GM13976 (cell line): ENCODE results near the gene VWA5B1.

ENCODE experiments used
- DNase-seq: peaks from one replicate; pipeline ENCODE4 v3.0.0; 2012; ENCODE audit warnings: low spot score
- in situ Hi-C: fragments of 300-500 bp; cut with MboI; formaldehyde crosslinking; loops from one replicate; pipeline ENCODE4 v1.12.0; 2022; ENCODE audit warnings: low sequenced_read_pairs, mixed read lengths, inconsistent platforms; ENCODE audit not compliant: unreplicated experiment
- TF ChIP-seq, protein P1 (sequence below): IDR thresholded peaks from 2 replicates; pipeline ENCODE4 v1.5.1; 2012; ENCODE audit warnings: borderline replicate concordance, mild to moderate bottlenecking; ENCODE audit not compliant: insufficient read depth; ENCODE audit errors: extremely low read depth, missing control alignments, control extremely low read depth

Gene VWA5B1

GRCh38 chr1:20319456-20320220, 29.0 kb downstream of the VWA5B1 start:
- no peak for DNase-seq
- in situ Hi-C loops = no loop called here
- TF ChIP-seq, protein P1, sequence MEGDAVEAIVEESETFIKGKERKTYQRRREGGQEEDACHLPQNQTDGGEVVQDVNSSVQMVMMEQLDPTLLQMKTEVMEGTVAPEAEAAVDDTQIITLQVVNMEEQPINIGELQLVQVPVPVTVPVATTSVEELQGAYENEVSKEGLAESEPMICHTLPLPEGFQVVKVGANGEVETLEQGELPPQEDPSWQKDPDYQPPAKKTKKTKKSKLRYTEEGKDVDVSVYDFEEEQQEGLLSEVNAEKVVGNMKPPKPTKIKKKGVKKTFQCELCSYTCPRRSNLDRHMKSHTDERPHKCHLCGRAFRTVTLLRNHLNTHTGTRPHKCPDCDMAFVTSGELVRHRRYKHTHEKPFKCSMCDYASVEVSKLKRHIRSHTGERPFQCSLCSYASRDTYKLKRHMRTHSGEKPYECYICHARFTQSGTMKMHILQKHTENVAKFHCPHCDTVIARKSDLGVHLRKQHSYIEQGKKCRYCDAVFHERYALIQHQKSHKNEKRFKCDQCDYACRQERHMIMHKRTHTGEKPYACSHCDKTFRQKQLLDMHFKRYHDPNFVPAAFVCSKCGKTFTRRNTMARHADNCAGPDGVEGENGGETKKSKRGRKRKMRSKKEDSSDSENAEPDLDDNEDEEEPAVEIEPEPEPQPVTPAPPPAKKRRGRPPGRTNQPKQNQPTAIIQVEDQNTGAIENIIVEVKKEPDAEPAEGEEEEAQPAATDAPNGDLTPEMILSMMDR = no peak

GRCh38 chr1:20320704-20321103, 30.0 kb downstream of the VWA5B1 start:
- in situ Hi-C loops = no loop called here
- DNase-seq = no peak
- TF ChIP-seq, protein P1 = no peak

DNA sequence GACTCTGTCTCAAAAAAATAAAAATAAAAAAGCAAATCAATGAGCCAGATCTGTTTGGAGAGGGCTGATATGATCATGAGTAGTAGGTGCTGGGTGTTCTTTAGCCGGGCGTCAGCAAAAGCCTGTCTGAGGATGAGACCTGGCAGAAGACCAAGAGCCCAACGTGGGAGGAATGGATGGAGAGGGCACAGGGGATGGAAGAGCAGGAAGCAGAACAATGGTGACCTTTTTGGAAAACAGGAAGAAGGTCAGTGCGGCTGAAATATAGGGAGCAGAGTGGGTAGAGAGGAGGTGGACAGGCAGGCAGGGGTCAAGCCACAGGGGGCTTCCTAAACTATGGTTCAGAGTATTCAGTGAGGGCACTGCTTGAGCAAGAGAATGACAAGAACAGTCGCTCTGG, 30.9 kb downstream of the VWA5B1 start:
- no peak for DNase-seq
- TF ChIP-seq, protein P1 = no peak
- in situ Hi-C loops = no loop called here

- TF ChIP-seq, protein P1 = no peak
- in situ Hi-C loops = no loop called here
- DNase-seq = peak; percentile 88
Measured at GRCh38 chr1:20322081-20322824, 31.6 kb downstream of the VWA5B1 start.

DNA sequence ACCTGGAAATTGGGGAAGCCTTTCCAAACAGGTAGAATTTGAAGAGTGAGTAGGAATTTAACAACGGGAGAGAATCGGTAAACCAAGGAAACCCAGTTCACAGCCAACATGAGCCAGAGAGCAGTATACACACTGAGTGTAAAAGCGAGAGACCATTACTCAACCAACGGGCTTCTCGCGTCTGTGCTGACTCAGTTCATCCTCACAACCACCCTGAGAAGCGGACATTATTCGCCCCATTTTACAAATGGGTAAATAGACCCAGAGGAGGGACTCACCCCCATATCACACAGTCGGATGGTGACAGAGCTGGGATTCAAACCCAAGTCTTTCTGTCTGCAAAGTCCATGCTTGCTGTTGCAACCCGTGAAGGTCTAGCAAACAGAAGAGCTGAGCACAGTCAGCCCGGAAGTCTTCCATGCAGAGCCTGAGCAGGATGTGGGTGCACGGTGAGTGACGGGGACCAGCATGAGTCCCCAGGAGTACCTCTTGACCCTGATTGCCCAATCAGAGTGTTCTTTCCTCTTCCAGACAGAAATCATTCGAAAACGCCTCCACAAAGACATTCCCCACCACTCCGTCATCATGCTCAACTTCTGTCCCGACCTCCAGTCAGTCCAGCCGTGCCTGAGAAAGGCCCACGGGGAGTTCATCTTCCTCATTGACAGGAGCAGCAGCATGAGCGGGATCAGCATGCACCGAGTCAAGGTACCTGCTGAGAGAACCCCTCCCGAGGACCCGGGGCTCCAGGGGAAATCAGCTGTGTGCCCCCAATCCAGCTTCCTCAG, 32.3 kb downstream of the VWA5B1 start:
- in situ Hi-C loops = no loop called here
- TF ChIP-seq, protein P1 = no peak
- no peak for DNase-seq

DNA sequence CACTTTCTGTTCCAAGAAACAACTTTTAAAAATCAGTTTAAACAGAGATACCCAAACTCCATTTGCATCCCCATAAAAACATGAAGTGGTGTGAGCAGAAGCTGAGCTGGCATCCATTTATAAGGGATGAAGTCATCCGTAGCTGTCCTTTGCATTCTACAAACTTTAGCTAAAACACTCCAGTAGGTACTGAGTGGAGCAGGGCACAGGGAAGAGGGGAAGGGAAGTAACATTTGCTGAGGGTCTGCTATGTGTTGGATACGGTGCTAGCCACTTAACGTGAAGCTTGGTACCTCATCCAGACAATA, 32.9 kb downstream of the VWA5B1 start:
- in situ Hi-C loops = no loop called here
- no peak for DNase-seq
- TF ChIP-seq, protein P1 = no peak
